Cardiac fibroblast (primary cell): Measurements from ENCODE around the gene NT5M.
A peak's percentile ranks its signal among the peaks of the same experiment; 100 is the strongest.
"Not testable (repeated sequence)": the region's sequence is repeated elsewhere in the genome, so short reads cannot be mapped to it uniquely, and the experiment has no call there.

Experiments
- DNase-seq, 2 donors: peaks; one replicate each; pipeline versions ENCODE4 v3.0.0 to v3.0.0-alpha.2; 2010; ENCODE audit warnings: low read depth in 2 of 2
- H3K4me3 ChIP-seq, 2 donors: replicated peaks in 1 of 2; 1 replicate in 1 of 2; 2 replicates in 1 of 2; pipeline ENCODE4 v1.5.1; 2011; ENCODE audit warnings: low read depth in 2 of 2, low read length in 2 of 2, mild to moderate bottlenecking in 2 of 2, moderate library complexity in 1 of 2
- CTCF ChIP-seq: IDR thresholded peaks from one replicate; pipeline ENCODE4 v1.5.1; 2011; ENCODE audit warnings: low read depth, mild to moderate bottlenecking, low read length, inconsistent platforms

NT5M gene

GRCh38 chr17:17289086-17289485 is 14.1 kb upstream of the NT5M start:
- DNase-seq, result no peak
- no peak for TF ChIP-seq CTCF
- no peak overlapping the region for H3K4me3 ChIP-seq

GRCh38 chr17:17289701-17290100 is 13.5 kb upstream of the NT5M start:
- no peak for TF ChIP-seq CTCF
- H3K4me3 ChIP-seq, result no peak overlapping the region
- no peak for DNase-seq

GRCh38 chr17:17295141-17295540 is 8.0 kb upstream of the NT5M start:
- no peak for TF ChIP-seq CTCF
- H3K4me3 ChIP-seq, result no peak overlapping the region
- DNase-seq, result no peak

DNA sequence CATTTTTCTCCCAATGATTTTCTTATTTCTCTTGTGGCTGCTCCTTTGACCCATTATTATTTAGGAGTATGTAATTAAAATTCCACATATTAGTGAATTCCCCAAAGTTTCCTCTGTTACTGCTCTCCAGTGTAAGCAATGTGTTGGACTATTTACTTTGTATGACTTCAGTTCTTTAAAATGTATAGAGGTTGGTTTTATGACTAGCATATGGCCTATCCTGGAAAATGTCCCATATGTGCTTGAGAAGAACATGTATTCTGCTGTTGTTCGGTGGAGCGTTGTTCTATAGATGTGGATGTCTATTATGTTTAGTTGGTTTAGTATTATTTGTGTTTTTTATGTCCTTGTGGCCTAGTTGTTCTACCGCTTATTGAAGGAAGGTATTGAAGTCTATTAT is 6.0 kb upstream of the NT5M start:
- H3K4me3 ChIP-seq, result no peak overlapping the region
- no peak for TF ChIP-seq CTCF
- DNase-seq, result peak in 1 of 2 donors; percentile 37

DNA sequence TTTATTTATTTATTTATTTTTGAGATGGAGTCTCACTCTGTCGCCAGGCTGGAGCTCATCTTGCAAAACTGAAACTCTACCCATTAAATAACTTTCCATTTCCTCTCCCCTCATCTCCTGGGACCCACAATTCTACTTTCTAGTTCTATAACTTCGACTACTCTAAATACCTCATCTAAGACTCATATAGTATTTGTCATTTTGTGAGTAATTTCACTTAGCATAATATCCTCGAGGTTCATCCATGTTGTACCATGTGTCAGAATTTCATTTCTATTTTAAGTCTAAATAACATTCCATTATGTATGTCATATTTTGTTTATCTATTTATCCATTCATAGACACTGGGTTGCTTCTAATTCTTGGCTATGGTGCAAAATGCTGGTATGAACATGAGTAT is 5.1 kb upstream of the NT5M start:
- peak in 1 of 2 donors; percentile 77 for DNase-seq
- no peak for TF ChIP-seq CTCF

GRCh38 chr17:17300624-17301568 is 2.3 kb upstream of the NT5M start:
- DNase-seq, result peak; percentile 48 to 54
- TF ChIP-seq CTCF, result no peak
- peak overlapping the region; percentile 29 to 30 for H3K4me3 ChIP-seq

More for the DNA sequence above, 5.1 kb upstream of the NT5M start:
- H3K4me3 ChIP-seq, result no peak overlapping the region

DNA sequence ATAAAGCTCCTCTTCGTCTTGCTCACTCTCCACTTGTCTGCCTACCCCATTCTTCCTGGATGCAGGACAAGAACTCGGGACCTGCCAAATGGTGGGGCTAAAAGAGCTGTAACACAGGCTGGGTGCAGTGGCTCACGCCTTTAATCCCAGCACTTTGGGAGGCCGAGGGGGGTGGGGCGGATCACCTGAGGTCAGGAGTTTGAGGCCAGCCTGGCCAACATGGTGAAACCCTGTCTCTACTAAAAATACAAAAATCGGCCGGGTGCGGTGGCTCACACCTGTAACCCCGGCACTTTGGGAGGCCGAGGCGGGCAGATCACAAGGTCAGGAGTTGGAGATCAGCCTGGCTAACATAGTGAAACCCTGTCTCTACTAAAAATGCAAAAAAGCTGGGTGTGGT is 1.5 kb upstream of the NT5M start:
- not testable (repeated sequence) for H3K4me3 ChIP-seq, DNase-seq
